HT-29 (cell line): ENCODE data around the gene TMPRSS6. TPM values are rescaled to one million over a fixed set of nuclear protein-coding genes. Genes with fewer than 3 reads are reported as not detected.

Experiments used
- DNase-seq: peaks from one replicate; pipeline ENCODE4 v3.0.0-alpha.2; 2015; ENCODE audit warnings: low spot score
- total RNA-seq: library from RNA; depleted of rRNA; stranded (reverse); fragments of >200 nt; shearing (Covaris generic); gene quantifications from 2 replicates; pipeline ENCODE4 v1.2.3, GENCODE V29; 2014; rRNA removed

TMPRSS6 gene
- not detected in 2 replicates for total RNA-seq

DNA sequence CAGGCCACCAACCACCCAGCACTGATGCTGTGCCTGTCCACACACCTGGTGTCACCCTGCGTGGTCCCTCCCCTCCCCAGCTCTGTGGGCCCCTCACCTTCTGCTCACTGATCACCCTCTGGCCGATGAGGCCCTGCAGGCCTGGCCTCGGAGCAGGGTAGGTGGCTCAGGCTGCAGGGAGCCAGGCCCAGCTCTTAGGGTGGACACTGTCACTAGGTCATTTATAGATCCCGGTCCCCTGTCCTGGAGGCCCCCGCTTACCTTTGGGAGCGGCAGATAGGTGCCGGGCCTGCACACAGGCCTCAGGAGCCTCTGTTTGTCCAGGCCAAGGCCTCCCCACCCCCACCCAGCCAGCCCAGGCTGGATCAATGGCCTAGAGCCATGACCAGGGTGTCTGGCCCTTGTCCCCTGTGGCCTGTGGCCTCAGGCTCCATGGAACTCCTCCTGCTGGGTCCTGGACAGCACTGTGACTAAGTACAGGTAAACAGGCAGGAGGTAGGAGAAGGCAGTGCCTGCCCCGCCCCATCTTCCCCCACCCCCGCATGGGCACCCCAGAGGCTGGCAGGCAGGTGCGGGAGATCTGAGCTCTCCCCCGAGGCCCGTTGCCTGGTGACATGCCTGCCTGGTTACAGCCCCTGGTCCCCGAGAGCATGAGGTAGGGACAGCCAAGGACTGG lies at the start of gene TMPRSS6:
TSS of gene TMPRSS6 (minus strand) at position 472 of the 676 bp plus-strand sequence. CDS start 6,296 bp downstream, outside the sequence.
- DNase-seq, result no peak

DNA sequence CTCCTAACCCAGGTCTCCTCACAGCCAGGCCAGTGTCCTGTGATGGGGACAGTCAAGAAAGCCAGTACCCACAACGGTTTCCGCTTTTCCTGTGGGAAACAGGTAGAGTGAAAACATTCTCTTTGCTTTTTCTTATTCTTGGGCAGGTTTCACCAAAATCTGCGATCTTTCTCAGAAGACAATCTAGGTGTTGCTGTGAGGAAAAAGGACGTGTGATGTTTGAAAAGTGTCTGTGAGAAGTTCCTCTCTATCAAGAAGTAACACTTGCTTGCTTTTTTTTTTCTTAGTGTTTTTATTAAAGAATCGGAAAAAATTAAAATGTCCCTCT lies 49.4 kb upstream of the TMPRSS6 start:
- DNase-seq, result no peak

DNA sequence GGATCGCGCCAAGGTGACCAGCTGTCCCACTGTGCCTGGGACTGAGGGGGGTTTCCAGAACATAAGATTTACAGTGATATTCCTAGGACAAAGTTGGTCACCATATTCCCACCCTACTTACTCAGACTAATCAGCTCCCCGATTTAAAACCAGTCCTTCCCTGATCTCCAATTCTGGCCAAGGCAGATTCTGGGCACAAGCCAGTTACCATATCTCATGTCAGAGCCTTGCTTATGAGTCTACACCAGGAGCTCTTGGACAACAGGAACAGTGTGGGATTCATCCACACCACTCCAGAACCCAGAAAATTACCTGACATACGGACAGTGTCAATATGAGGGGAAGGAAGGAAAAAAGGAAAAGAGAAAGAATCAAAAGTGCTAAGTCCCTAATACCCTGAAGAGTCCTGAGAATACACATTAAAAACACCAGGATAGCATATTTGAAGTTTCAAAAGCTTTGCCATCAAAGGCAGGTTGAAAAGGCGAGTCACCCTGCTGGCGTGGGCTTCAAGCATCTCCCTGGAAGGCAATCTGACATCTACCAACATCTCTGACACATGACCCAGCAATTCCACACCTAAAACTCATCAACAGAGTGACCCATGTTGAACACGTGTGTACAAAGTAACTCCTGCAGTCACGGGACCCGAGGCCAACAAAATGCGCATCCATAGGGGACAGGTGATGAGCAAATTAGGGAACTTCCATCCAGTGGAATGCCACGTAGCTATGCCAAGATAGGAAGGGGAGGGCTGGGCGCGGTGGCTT lies 48.2 kb upstream of the TMPRSS6 start:
- DNase-seq, result no peak

DNA sequence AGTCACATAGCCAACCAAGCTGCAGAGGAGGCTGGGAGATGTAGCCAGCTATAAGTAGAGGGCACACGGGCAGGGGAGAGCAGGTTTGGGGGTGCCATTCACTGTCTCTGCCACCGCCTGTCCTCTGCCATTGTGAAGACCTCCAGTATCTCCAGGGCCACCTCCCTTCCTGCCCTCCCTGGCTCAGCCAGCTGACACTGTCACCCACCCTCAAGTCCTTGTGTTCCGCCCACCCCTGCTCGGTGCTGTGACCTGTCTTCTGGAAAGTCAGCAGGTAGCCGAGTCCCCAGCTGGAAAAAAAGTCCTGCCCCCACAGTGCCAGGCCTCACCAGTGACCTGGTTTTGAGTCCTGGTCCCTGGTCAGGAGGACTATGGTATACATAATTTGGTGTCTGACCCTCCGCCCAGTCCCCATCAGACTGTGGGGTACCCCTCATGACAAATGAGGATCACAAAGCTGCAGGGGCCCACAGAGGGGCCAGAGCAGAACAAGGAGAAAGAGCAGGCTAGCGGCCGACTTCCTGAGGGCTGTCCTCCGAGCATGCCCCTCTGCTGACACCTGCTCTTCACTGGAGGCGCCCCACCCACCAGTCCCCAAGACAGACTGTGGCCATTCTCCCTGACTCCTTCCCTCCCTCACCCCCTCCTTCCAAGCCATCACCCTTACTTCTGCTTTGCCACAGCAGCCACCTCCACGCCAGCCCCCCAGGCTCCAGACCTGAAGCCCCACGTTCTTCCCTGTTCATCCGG lies 47.3 kb upstream of the TMPRSS6 start:
- no peak for DNase-seq

DNA sequence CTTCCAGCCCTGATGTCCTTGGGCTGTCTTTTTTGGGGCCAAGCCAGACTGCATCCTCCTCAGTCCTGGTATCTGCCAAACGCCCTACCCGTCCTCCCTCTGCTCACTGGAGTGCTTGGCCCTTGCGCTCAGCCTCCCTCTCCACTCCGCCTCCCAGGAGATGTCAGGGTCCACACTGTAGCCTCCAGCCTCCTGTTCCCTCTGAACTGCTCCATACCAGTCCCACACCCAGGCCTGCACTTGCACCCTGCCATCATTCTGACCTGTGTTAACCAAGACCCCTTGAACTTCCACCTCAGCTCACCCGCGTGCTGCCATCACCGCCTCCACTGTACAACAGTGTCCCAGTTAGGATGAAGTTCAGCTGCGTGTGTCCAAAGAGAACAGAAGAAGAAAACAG lies 46.5 kb upstream of the TMPRSS6 start:
- no peak for DNase-seq

DNA sequence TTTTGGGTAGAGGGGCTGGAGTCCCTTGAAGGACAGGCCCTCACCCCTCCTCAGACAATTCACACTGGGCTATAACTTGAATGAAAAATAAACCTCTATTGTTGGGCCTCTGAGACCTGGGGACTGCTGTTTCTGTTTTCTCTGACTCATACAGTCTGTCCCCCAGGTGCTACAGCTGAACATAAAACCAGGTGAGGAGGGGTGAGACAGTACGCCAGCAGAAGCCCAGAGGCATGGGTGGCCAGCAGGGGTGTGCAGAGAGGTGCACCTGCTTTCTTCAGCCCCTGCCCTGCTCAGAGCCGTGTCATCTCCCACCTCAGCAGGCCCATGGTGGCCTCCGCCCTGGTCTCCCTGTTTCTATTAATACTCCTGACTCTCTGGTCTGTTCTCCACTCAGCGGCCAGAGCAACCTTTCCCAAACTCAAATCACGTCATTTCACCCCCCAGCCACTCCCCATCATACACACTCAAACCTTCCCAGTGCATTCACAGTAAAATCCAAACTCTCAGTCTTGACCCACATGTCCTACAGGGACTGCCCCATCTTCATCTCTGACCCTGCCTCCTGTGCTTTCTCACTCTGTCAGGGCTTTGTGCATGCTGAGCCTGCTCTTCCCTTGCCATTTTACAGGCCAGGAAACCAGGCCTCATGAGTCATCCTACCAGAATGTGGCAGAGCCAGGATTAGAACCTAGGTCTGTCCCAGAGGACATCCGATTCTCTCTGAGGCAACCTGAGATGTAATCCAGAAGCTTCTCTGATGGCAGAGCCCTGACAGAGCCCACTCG lies 45.6 kb upstream of the TMPRSS6 start:
- DNase-seq, result no peak

DNA sequence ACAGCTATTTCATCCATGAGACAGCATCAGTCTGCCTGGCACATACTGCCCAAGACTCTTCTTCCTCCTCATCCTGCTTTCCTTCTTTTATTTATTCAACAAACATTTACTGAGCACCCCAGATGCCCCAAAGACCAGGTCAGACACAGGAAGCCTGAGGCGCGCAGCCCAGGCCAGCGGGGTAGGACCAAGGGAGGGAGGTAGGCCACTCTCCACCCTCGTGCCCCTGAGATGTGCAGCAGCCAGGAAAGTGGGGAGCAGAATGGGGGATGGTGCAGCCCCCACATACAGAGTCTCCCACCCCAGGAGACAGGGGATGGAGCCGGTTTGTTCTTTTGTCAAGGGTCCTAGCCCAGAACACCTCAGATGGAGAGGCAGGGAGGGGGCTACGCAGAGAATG lies 44.4 kb upstream of the TMPRSS6 start:
- DNase-seq, result no peak

DNA sequence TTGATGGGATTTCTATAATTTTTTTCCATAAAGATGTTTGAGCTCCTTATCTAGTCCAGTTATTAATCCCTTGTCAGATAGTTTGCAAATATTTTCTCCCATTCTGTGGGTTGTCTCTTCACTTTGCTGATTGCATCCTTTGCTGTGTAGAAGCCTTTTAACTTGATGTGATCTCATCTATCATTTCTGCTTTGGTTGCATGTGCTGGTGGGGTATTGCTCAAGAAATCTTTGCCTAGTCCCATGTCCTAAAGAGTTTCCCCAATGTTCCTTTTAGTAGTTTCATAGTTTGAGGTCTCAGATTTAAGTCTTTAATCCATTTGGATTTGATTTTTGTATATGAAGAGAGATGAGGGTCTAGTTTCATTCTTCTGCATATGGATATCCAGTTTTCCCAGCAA lies 41.9 kb upstream of the TMPRSS6 start:
- DNase-seq, result no peak

DNA sequence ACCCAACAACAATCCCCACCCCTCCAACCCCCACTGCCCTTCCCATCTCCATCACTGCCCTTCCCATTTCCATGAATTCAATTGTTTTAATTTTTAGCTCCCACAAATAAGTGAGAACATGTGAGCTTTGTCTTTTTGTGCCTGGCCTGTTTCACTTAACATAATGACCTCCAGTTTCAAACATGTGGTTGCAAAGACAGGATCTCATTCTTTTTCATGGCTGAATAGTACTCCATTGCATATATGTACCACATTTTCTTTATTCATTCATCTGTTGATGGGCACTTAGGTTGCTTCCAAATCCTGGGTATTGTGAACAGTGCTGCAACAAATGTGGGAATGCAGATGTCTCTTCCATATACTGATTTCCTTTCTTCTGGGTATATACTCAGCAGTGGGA lies 41.2 kb upstream of the TMPRSS6 start:
- DNase-seq, result no peak

DNA sequence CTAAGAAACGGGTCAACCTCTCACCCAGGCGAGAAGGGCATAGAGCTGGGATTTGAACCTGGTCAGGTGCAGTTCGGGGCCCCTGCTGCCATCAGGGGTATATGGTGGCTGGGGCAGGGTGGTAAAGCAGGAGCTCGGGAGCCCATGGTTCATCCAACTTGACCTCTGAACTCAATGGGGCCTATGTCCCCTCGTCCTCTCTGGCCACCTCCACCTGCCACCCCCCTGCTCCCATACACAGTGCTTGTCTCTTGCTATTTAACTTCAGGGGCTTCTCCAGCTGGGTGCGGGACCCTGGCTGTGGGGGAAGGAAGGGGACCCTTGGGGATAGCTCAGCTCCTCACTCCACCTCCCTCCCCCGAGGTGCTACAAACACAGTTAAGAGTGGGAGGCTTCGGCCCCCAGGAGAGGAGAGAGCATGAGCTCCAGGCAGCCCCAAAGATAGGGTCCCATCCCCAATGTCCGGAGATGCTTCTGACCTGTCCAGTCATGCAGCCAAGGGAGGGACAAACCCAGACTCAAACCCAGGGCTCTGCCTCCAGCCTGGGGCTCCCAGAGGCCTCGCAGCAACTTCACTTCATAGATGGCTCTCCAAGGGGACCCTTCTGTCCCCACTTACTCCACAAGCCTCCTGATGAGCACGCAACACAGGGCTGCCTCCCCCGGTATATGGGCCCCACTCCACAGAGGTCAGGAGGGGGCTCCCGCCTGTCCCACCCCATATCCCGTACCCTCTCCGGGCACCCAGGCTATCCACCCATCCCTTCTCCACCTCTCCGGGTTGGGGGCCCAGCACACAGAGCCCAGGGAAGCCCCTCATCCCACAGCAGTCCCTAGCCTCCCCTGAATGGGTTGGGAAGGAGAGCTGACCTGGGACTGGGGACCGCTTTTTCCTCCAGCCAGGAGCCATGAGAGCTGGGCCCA lies 39.5 kb upstream of the TMPRSS6 start:
- DNase-seq, result no peak

DNA sequence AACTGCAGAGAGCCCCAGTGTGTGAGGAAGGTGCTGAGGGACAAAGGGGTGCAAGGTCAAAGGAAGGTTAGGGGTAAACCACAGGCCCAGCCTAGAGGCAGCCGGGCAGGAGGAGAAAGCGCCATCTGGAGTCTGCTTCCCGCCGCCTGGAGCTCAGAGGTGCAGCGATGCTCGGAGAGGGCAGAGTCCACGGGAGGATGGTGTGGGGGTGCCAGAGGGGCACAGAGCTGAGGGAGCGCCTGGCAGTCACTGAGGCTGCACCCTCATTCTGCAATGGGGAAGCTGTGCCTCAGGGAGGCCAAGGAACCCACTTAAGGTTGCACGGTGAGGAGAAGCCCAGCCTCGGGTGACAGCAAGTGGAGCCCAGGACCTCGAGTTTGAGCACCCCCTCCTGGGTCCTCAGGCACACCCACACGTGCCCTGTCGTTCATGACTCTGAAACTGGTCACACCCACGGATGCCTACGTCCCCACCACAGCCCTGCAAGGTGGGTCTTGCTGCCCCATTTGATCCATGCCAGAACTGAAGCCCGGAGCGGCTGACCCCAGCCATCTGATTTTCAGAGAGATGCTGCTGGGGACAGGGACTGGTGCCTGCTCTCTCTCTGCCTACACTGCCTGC lies 38.6 kb upstream of the TMPRSS6 start:
- no peak for DNase-seq

DNA sequence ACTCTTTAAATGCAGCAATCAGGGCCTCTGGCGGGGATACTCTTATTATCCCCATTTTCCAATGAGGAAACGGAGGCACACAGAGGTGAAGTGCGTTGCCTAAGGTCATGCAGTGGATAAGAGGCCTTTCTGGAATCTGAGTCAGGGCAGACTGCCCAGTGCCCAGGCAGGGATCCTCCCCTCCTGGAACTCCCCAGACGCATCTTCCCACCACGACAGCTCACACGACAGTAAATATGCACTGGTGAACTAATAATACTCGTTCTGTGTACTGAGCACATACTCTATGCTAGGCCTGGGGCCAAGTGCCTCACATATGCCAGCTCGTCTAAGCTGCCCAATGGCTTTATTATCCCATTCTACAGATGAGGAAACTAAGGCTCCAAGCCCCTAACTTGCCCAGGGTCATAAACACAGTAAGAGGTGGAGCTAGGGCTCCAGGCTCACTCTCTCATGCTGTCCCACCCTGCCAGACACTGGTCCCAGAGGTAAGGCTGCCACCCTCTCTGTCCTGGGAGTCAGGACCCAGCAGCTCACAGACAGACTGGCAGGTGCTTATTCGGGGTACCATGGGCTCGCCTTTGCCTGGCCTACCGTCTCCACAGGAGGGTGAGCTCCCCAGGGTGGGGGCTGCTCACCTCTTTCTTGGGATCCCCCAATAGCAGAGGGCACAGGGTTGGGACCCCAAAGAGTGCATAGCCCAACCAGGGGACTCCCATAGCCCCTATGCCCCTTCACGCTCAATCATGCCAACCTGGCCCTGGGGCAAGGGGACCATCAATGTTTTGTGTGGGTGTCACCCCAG lies 37.9 kb upstream of the TMPRSS6 start:
- no peak for DNase-seq

DNA sequence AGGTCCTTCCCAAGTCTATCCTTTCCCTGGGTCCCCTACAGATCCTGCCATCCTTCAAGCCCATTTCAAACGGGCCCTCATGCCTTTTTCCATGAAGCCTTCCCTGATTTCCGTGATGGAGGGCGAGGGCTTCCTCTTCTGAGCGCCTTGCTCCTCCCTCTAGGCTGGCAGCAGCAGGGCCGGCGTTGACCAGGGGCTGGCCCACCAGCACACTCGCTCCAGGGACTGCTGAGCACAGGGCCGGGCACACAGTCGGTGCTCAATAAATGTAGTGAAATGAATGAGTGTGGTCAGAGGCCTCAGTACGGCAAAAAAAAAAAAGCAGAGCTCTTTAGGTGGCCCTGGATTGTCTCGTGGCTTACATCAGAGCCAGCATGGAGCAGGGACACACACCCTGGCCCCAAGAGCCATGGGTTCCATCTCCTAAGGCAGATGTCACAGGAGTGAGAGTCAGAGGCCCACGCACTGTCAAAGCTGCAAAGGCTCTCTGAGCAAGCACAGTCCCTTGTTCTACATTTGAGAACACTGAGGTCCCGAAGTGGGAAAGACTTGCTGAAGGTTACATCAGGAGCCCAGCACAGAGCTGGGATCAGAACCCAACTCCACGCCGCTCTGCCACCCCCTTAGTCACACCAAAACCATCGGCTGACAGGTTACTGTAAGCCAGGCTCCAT lies 37.1 kb upstream of the TMPRSS6 start:
- DNase-seq, result no peak

DNA sequence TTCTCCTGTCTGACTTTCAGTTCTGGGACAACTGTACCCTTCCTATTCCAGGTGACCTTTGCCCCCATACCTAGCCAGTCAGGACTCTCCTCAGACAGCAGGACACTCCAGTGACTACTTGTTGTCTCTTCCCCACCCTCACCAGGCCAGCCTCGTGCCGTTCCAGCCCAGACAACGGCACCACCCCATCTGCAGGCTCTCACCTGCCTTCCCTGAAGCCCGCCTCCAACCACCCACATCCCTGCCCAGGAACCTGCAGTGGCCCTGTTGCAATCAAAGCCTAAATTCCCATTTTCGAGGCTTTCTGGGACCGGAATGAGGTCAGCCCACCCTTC lies 36.5 kb upstream of the TMPRSS6 start:
- peak; percentile 6 for DNase-seq

DNA sequence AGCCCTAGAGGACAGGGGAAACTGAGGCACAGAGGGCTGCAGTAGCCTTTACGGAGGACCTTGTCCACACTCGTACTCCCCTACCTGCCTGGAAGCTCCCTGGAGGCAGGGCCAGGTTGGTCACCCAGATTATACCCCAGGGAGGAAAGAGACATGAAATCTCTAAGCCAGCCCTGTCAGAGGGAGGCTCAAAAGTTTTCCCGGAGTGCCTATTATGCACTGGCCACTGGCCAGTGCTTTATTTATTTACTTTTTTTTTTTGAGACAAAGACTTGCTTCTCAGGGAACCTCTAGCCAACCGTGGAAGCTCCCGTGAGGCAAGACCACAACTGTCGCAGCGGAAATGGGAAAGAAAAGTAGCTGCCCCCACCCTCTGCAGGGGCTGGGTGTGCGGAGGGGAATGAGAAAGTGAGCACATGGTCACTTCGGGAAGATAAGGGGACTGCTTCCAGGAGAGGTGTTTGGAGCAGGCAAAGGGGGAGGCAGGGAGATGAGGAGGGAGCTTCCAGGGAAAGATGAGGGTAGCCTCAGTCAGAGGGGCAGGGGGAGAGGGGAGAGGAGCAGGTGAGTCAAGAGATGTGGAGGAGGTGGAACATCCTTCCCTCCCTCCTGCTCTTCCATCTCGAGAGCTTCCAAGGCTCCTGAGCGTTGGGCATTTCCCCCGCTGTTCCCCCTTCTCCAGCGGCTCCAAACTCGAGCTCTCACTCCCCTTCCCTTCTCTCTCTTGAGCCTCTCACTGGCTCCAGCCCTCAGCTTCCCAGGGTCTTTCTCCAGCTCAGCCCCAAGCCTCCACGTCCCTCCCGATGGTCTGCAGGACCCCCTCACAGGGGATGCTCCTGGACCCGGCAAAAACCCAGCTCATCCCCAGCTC lies 35.9 kb upstream of the TMPRSS6 start:
- DNase-seq, result no peak

DNA sequence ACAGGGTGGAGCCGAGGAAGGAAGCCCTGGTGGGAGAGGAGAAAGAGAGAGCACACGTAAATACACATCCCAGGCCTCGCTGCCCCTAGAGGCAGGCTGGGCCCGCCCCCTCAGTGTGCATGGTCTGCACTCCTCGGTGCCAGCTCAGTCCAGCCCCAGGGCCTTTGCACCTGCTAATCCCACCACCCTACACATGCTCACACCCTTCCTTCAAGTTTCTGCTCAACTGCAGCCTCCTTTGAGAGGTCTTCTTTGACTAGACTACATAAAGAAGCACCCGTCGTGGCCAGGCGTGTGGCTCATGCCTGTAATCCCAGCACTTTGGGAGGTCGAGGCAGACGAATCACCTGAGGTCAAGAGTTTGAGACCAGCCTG lies 34.7 kb upstream of the TMPRSS6 start:
- no peak for DNase-seq

DNA sequence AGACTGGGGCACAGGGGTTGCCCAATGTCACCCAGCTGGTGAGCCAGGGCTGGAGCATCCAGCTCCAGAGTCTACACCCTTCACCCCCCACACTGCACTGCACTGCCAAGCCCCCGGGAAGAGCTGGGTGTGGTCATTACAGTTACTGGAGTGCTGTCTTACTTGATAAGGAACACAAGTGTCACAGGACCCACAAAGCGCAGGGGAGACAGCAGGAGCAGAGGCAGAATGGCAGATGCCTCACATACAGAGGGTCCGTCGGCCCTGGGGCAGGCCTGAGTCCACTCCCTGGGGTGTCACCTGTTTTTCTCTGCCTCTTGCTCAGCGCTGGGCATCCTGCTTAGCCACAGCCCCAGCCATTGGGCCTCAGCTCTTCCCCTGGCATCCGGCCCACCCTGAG lies 32.5 kb upstream of the TMPRSS6 start:
- DNase-seq, result no peak

DNA sequence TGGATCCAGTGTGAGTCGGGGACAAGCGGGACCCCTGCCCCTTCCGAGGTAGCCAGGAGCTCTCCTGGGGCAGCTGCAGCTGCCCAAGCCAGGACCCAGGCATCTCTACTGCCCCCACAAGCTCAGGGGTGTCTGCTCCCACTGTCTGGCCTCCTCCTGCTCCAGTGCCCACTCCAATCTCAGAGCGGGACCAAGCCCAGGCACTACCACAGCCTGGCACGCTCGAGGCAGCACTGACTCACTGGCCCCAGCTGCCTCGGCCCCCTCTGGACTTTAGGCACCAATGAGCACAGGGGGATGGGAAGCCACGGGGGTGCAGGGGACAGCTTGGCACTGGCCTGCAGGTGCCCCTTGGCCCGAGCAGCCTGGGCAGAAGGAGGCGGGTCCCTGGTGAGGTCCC lies 32.0 kb upstream of the TMPRSS6 start:
- no peak for DNase-seq
